GM21528 (cell line): Measurements from ENCODE around the gene TRAF3IP3.
A peak's percentile ranks its signal among the peaks of the same experiment; 100 is the strongest.

Experiments
- ATAC-seq: cut with Tn5 transposase; IDR thresholded peaks from one replicate; pipeline ENCODE4 v1.9.1; 2021; ENCODE audit warnings: mild to moderate bottlenecking, moderate library complexity; ENCODE audit not compliant: unreplicated experiment, low FRiP score

TRAF3IP3 gene

GRCh38 chr1:209737118-209737505 is 18.7 kb upstream of the TRAF3IP3 start:
- no peak for ATAC-seq

GRCh38 chr1:209738270-209738669 is 17.6 kb upstream of the TRAF3IP3 start:
- no peak for ATAC-seq

GRCh38 chr1:209741193-209741592 is 14.7 kb upstream of the TRAF3IP3 start:
- ATAC-seq, result no peak

GRCh38 chr1:209741889-209742288 is 14.0 kb upstream of the TRAF3IP3 start:
- ATAC-seq, result no peak

GRCh38 chr1:209742409-209743144 is 13.3 kb upstream of the TRAF3IP3 start:
- no peak for ATAC-seq

- ATAC-seq, result no peak
Observed at GRCh38 chr1:209743145-209743482, 12.7 kb upstream of the TRAF3IP3 start.

- ATAC-seq, result no peak
Observed at GRCh38 chr1:209746451-209747165, 9.2 kb upstream of the TRAF3IP3 start.

GRCh38 chr1:209747580-209748262 is 8.1 kb upstream of the TRAF3IP3 start:
- peak; percentile 70 for ATAC-seq

GRCh38 chr1:209748620-209749019 is 7.2 kb upstream of the TRAF3IP3 start:
- ATAC-seq, result no peak

GRCh38 chr1:209749205-209749604 is 6.6 kb upstream of the TRAF3IP3 start:
- no peak for ATAC-seq

- ATAC-seq, result no peak
Observed at GRCh38 chr1:209749670-209750323, 6.1 kb upstream of the TRAF3IP3 start.

GRCh38 chr1:209751627-209752231 is 4.1 kb upstream of the TRAF3IP3 start:
- ATAC-seq, result peak; percentile 51

- no peak for ATAC-seq
Observed at GRCh38 chr1:209752890-209753289, 3.0 kb upstream of the TRAF3IP3 start.

- ATAC-seq, result no peak
Observed at GRCh38 chr1:209755256-209755655, 597 bp upstream of the TRAF3IP3 start.

- ATAC-seq, result peak; percentile 40
Observed at GRCh38 chr1:209756615-209757445, 977 bp downstream of the TRAF3IP3 start.

- ATAC-seq, result no peak
Observed at GRCh38 chr1:209758400-209758799, 2.5 kb downstream of the TRAF3IP3 start.

GRCh38 chr1:209759829-209760359 is 4.0 kb downstream of the TRAF3IP3 start:
- no peak for ATAC-seq

- ATAC-seq, result no peak
Observed at GRCh38 chr1:209761011-209761635, 5.3 kb downstream of the TRAF3IP3 start.

- ATAC-seq, result no peak
Observed at GRCh38 chr1:209766051-209766450, 10.2 kb downstream of the TRAF3IP3 start.
